ENCODE data around the gene ZNF398.

ZNF398 gene

GRCh38 chr7:149166630-149167352 lies 19.5 kb downstream of the ZNF398 start:
- Mint-ChIP-seq H3K4me3 (no peak overlapping the region), H3K27me3 (no peaks in the 10 kb centered on the region), H3K27ac (no peak overlapping the region), H3K9me3 (no peaks in the 10 kb centered on the region), H3K4me1 (ENCODE audit: low read depth) (no peaks in the 10 kb centered on the region), H3K36me3 (ENCODE audit: low read depth) (peaks cover 95% of the 10 kb centered on the region)
- intact Hi-C loops (cut with micrococcal nuclease): no loop called here

- Mint-ChIP-seq H3K4me3 (no peak overlapping the region), H3K27ac (no peak overlapping the region), H3K4me1 (ENCODE audit: low read depth) (no peaks in the 10 kb centered on the region), H3K9me3 (no peaks in the 10 kb centered on the region), H3K27me3 (no peaks in the 10 kb centered on the region), H3K36me3 (ENCODE audit: low read depth) (peaks cover 77% of the 10 kb centered on the region)
- intact Hi-C loops (cut with micrococcal nuclease): no loop called here
These were observed 24.8 kb downstream of the ZNF398 start for GRCh38 chr7:149171892-149172533.

- Mint-ChIP-seq H3K9me3 (no peaks in the 10 kb centered on the region), H3K36me3 (ENCODE audit: low read depth) (peaks cover 77% of the 10 kb centered on the region), H3K4me3 (no peak overlapping the region), H3K4me1 (ENCODE audit: low read depth) (no peaks in the 10 kb centered on the region), H3K27me3 (no peaks in the 10 kb centered on the region), H3K27ac (no peak overlapping the region)
- intact Hi-C loops (cut with micrococcal nuclease): no loop called here
These were observed 25.3 kb downstream of the ZNF398 start for GRCh38 chr7:149172534-149172920.

GRCh38 chr7:149175150-149175549 lies 27.9 kb downstream of the ZNF398 start:
- Mint-ChIP-seq H3K9me3 (no peaks in the 10 kb centered on the region), H3K27ac (no peak overlapping the region), H3K27me3 (no peaks in the 10 kb centered on the region), H3K4me1 (ENCODE audit: low read depth) (no peaks in the 10 kb centered on the region), H3K36me3 (ENCODE audit: low read depth) (peaks cover 77% of the 10 kb centered on the region), H3K4me3 (no peak overlapping the region)
- intact Hi-C loops (cut with micrococcal nuclease): no loop called here

- intact Hi-C loops (cut with micrococcal nuclease): no loop called here
- H3K27me3 Mint-ChIP-seq: no peaks in the 10 kb centered on the region
- H3K9me3 Mint-ChIP-seq: no peaks in the 10 kb centered on the region
- H3K36me3 Mint-ChIP-seq (ENCODE audit: low read depth): peaks cover 67% of the 10 kb centered on the region
- no peaks in the 10 kb centered on the region for H3K4me1 Mint-ChIP-seq (ENCODE audit: low read depth)
- no peak overlapping the region for H3K27ac Mint-ChIP-seq
- H3K4me3 Mint-ChIP-seq: no peak overlapping the region
These were observed 32.0 kb downstream of the ZNF398 start for GRCh38 chr7:149179241-149179640.

GRCh38 chr7:149180722-149181449 lies 33.6 kb downstream of the ZNF398 start:
- Mint-ChIP-seq H3K4me1 (ENCODE audit: low read depth) (no peaks in the 10 kb centered on the region), H3K36me3 (ENCODE audit: low read depth) (peaks cover 51% of the 10 kb centered on the region), H3K9me3 (no peaks in the 10 kb centered on the region), H3K27me3 (no peaks in the 10 kb centered on the region), H3K27ac (no peak overlapping the region), H3K4me3 (no peak overlapping the region)
- intact Hi-C loops (cut with micrococcal nuclease): no loop called here

- intact Hi-C loops (cut with micrococcal nuclease): no loop called here
- H3K4me1 Mint-ChIP-seq (ENCODE audit: low read depth): no peaks in the 10 kb centered on the region
- H3K27me3 Mint-ChIP-seq: no peaks in the 10 kb centered on the region
- peaks cover 46% of the 10 kb centered on the region for H3K36me3 Mint-ChIP-seq (ENCODE audit: low read depth)
- no peak overlapping the region for H3K4me3 Mint-ChIP-seq
- H3K27ac Mint-ChIP-seq: no peak overlapping the region
- H3K9me3 Mint-ChIP-seq: no peaks in the 10 kb centered on the region
These were observed 34.2 kb downstream of the ZNF398 start for GRCh38 chr7:149181450-149181790.

GRCh38 chr7:149184274-149184673 lies 37.0 kb downstream of the ZNF398 start:
- Mint-ChIP-seq H3K4me1 (ENCODE audit: low read depth) (no peaks in the 10 kb centered on the region), H3K27ac (no peak overlapping the region), H3K9me3 (no peaks in the 10 kb centered on the region), H3K27me3 (peaks cover 9% of the 10 kb centered on the region), H3K36me3 (ENCODE audit: low read depth) (peaks cover 17% of the 10 kb centered on the region), H3K4me3 (no peak overlapping the region)
- intact Hi-C loops (cut with micrococcal nuclease): no loop called here

GRCh38 chr7:149188213-149188612 lies 41.0 kb downstream of the ZNF398 start:
- intact Hi-C loops (cut with micrococcal nuclease): no loop called here
- H3K27ac Mint-ChIP-seq: no peak overlapping the region
- no peak overlapping the region for H3K4me3 Mint-ChIP-seq
- no peaks in the 10 kb centered on the region for H3K4me1 Mint-ChIP-seq (ENCODE audit: low read depth)
- peaks cover 33% of the 10 kb centered on the region for H3K27me3 Mint-ChIP-seq
- H3K36me3 Mint-ChIP-seq (ENCODE audit: low read depth): no peaks in the 10 kb centered on the region
- H3K9me3 Mint-ChIP-seq: no peaks in the 10 kb centered on the region

GRCh38 chr7:149188637-149189259 lies 41.5 kb downstream of the ZNF398 start:
- Mint-ChIP-seq H3K4me1 (ENCODE audit: low read depth) (no peaks in the 10 kb centered on the region), H3K4me3 (no peak overlapping the region), H3K36me3 (ENCODE audit: low read depth) (no peaks in the 10 kb centered on the region), H3K27me3 (peaks cover 33% of the 10 kb centered on the region), H3K9me3 (no peaks in the 10 kb centered on the region), H3K27ac (no peak overlapping the region)
- intact Hi-C loops (cut with micrococcal nuclease): no loop called here

- intact Hi-C loops (cut with micrococcal nuclease): no loop called here
These were observed 44.6 kb downstream of the ZNF398 start for GRCh38 chr7:149191851-149192250.

GRCh38 chr7:149194799-149195179 lies 47.5 kb downstream of the ZNF398 start:
- Mint-ChIP-seq H3K4me1 (ENCODE audit: low read depth) (peaks cover 37% of the 10 kb centered on the region), H3K36me3 (ENCODE audit: low read depth) (peaks cover 22% of the 10 kb centered on the region), H3K27me3 (peaks cover 20% of the 10 kb centered on the region), H3K9me3 (no peaks in the 10 kb centered on the region), H3K27ac (peak overlapping the region; percentile 87), H3K4me3 (peak overlapping the region; percentile 87)
- intact Hi-C loops (cut with micrococcal nuclease): no loop called here

More at GRCh38 chr7:149191851-149192250, 44.6 kb downstream of the ZNF398 start:
- H3K9me3 Mint-ChIP-seq: no peaks in the 10 kb centered on the region
- H3K36me3 Mint-ChIP-seq (ENCODE audit: low read depth): no peaks in the 10 kb centered on the region
- H3K4me1 Mint-ChIP-seq (ENCODE audit: low read depth): peaks cover 15% of the 10 kb centered on the region
- peaks cover 33% of the 10 kb centered on the region for H3K27me3 Mint-ChIP-seq
- no peak overlapping the region for H3K4me3 Mint-ChIP-seq
- H3K27ac Mint-ChIP-seq: no peak overlapping the region

GRCh38 chr7:149195180-149196150 lies 48.2 kb downstream of the ZNF398 start, which contains the start of gene ZNF282:
Gene ZNF282 (plus strand): TSS chr7:149195546. CDS start chr7:149195590, 44 bp downstream.
- intact Hi-C loops (cut with micrococcal nuclease): no loop called here
- Mint-ChIP-seq H3K9me3 (no peaks in the 10 kb centered on the region), H3K4me1 (ENCODE audit: low read depth) (peaks cover 37% of the 10 kb centered on the region), H3K36me3 (ENCODE audit: low read depth) (peaks cover 29% of the 10 kb centered on the region), H3K4me3 (peak within 1 kb of the TSS; percentile 87), H3K27ac (peak within 1 kb of the TSS; percentile 87), H3K27me3 (peaks cover 14% of the 10 kb centered on the region)
